ENCODE data around the gene RPP14. TPM values are rescaled to one million over a fixed set of nuclear protein-coding genes. Genes with fewer than 3 reads are reported as not detected.

RPP14 gene
- total RNA-seq, 1 donor from 2014 or later: 12.5 TPM

GRCh38 chr3:58347984-58348383, 41.9 kb downstream of the RPP14 start:
- DNase-seq (ENCODE audit: low spot score) (no peak), ATAC-seq (no peak)
- intact Hi-C loops (cut with DNase I): no loop called here

- intact Hi-C loops (cut with DNase I): no loop called here
- DNase-seq (ENCODE audit: low spot score) (no peak), ATAC-seq (no peak)
Measured at GRCh38 chr3:58349792-58350626, 44.0 kb downstream of the RPP14 start.

GRCh38 chr3:58350627-58351013, 44.6 kb downstream of the RPP14 start:
- intact Hi-C loops (cut with DNase I): no loop called here
- no peak for DNase-seq (ENCODE audit: low spot score)
- no peak for ATAC-seq

GRCh38 chr3:58351920-58352319, 45.9 kb downstream of the RPP14 start:
- DNase-seq (ENCODE audit: low spot score) (no peak), ATAC-seq (no peak)
- intact Hi-C loops (cut with DNase I): no loop called here

GRCh38 chr3:58352626-58353025, 46.6 kb downstream of the RPP14 start:
- intact Hi-C loops (cut with DNase I): no loop called here
- no peak for ATAC-seq
- DNase-seq (ENCODE audit: low spot score): no peak

- intact Hi-C loops (cut with DNase I): no loop called here
- no peak for DNase-seq (ENCODE audit: low spot score)
- ATAC-seq: peak; percentile 55
Measured at GRCh38 chr3:58353722-58354553, 47.9 kb downstream of the RPP14 start.

- ATAC-seq: no peak
- DNase-seq (ENCODE audit: low spot score): no peak
- intact Hi-C loops (cut with DNase I): no loop called here
Measured at GRCh38 chr3:58355179-58355578, 49.1 kb downstream of the RPP14 start.

GRCh38 chr3:58356054-58356453, 50.0 kb downstream of the RPP14 start:
- ATAC-seq (peak; percentile 39), DNase-seq (ENCODE audit: low spot score) (no peak)
- intact Hi-C loops (cut with DNase I): no loop called here

GRCh38 chr3:58357402-58357801, 51.4 kb downstream of the RPP14 start:
- intact Hi-C loops (cut with DNase I): no loop called here
- DNase-seq (ENCODE audit: low spot score) (no peak), ATAC-seq (no peak)

GRCh38 chr3:58358092-58358491, 52.0 kb downstream of the RPP14 start:
- ATAC-seq: no peak
- intact Hi-C loops (cut with DNase I): no loop called here
- DNase-seq (ENCODE audit: low spot score): no peak

GRCh38 chr3:58358808-58359207, 52.8 kb downstream of the RPP14 start:
- ATAC-seq (no peak), DNase-seq (ENCODE audit: low spot score) (no peak)
- intact Hi-C loops (cut with DNase I): no loop called here

- DNase-seq (ENCODE audit: low spot score) (no peak), ATAC-seq (no peak)
- intact Hi-C loops (cut with DNase I): no loop called here
Measured at GRCh38 chr3:58359621-58360020, 53.6 kb downstream of the RPP14 start.

- DNase-seq (ENCODE audit: low spot score) (no peak), ATAC-seq (no peak)
- intact Hi-C loops (cut with DNase I): no loop called here
Measured at GRCh38 chr3:58361866-58362265, 55.8 kb downstream of the RPP14 start.

- DNase-seq (ENCODE audit: low spot score) (no peak), ATAC-seq (no peak)
- intact Hi-C loops (cut with DNase I): no loop called here
Measured at GRCh38 chr3:58366699-58367098, 60.7 kb downstream of the RPP14 start.

GRCh38 chr3:58369038-58369437, 63.0 kb downstream of the RPP14 start:
- intact Hi-C loops (cut with DNase I): no loop called here
- ATAC-seq: no peak
- DNase-seq (ENCODE audit: low spot score): no peak

Other genes with a start within 250 kb of the RPP14 start
- 2.0 TPM for gene DNASE1L3, start 95.3 kb upstream of the RPP14 start, total RNA-seq
- 14.0 TPM for gene ABHD6, start 68.5 kb upstream of the RPP14 start, total RNA-seq
- gene HTD2, start 275 bp downstream of the RPP14 start, total RNA-seq: 12.9 TPM
- 34.1 TPM for gene PXK, start 26.6 kb downstream of the RPP14 start, total RNA-seq
- 55.9 TPM for gene PDHB, start 127.6 kb downstream of the RPP14 start, total RNA-seq
- 13.7 TPM for gene KCTD6, start 185.9 kb downstream of the RPP14 start, total RNA-seq
- gene ACOX2, start 230.9 kb downstream of the RPP14 start, total RNA-seq: 31.0 TPM